ENCODE results near the gene MAPKBP1.

The MAPKBP1 gene

DNA sequence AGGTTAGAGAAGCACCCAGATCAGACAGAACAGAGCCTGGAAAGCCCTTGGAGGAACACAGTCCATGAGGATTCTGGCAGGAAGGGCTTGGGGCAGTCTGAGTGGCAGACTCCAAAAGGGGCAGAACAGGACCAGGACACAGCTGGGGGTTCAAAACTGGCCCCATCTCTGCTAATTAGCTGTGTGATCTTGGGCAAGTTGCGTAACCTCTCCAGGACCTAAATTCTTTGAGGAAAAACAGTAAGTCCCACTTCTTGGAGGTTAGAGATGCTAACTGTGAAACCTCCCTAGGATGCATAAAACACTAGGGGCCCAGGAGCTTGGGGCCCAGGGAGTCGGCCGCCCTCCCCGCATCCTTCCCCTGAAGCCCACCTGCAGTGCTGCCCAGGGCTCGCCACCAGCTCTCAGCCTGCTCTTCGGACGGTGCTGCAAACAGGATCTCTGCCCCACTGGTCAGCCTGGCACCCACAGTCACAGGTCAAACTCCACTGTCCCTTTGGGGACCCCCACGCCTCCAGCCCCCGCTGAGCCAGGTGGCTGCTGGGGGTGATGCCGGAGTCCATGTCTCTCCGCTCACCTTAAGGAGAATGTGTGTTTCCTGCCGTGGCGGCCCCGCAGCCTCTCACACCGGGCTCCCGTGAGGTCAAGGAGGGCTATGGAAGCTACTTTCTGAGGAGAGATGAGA is 76.3 kb downstream of the MAPKBP1 start:
- no peak for DNase-seq

DNA sequence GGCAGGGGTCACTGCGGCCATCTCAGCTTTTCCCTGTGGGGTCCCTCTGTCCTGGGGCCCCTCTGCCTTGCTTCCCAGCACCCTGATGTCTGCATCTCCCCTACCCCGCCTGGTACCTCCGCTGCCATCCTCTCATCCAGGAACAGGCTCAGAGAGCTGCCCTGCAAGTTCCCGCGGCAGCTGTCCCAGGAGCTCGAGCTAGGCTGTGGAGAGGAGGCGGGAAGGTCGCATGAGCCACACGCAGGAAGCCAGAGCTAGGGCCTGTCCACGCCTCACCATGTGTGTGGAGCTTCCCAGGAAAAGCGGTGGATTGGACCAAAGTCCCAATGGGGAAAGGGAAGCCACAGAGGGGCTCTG is 76.9 kb downstream of the MAPKBP1 start:
- no peak for DNase-seq

DNA sequence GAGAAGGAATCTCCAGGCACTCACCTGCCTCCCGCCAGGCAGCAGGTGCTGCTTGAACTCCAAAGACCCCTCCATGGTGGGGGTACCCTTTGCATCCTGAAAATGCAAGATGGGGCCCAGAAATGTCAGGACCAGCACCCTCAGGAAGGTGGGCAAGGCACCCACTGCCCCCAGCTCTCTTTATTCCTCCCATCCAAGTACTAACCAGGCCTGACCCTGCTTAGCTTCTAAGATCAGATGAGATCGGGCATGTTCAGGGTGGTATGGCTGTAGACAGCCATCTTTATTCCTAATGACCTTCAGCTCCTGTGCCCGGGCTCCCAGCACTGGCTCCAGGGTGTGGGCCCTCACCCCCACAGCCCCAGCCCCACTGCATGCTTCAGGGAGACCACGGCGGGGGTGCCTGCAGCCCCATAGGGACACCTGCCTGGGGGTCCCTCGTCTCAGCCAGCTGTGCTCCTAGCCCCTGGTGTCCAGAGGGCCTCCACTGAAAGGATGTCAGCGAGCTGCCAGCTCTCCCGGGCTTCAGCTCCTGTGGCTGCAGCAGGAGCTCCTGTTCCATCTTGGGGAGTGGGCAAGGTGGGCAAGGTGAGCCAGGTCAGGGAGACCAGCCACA is 77.6 kb downstream of the MAPKBP1 start:
- no peak for DNase-seq

- DNase-seq = no peak
Measured at GRCh38 chr15:41852736-41853590, 78.7 kb downstream of the MAPKBP1 start.

DNA sequence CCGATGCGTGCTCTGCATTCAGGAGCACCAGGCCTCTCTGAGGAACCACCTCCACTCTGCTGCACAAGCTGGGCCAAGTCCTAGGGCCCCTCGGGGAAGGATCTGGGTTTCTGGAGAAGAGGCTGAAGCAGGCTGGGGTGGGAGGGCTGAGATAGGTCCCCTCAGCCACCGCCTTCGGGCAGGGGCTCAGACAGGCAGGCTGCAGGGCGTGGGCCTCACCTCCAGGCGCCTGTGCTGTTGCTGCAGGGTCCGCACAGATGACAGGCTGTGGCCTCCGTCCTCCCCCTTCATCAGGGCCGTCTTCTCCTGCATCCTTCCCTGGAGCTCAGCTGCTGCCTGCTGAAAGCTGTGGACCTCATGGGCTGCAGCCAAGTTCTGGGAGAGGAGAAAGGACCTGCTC is 79.5 kb downstream of the MAPKBP1 start:
- DNase-seq = no peak

DNA sequence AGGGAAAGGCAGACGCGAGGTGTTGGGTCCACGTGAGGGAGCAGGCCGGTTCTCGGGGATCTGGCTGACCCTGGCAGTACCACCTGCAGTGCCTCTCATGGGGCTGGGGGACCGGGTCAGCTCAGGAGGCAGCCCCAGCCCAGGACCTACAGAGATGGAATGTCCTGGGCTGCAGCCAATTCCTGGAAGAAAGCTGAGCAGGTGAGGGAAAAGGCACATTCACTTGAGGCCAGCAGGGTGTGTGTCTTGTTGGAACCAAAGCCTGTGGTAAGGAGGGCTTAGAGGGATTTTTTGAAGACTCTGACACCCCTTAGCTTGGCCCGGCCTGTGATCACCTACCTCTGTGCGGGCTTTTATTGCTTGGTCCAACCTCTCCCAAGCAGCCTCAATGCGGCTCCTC is 80.2 kb downstream of the MAPKBP1 start:
- no peak for DNase-seq

- DNase-seq = no peak
Measured at GRCh38 chr15:41855261-41855961, 81.1 kb downstream of the MAPKBP1 start.

DNA sequence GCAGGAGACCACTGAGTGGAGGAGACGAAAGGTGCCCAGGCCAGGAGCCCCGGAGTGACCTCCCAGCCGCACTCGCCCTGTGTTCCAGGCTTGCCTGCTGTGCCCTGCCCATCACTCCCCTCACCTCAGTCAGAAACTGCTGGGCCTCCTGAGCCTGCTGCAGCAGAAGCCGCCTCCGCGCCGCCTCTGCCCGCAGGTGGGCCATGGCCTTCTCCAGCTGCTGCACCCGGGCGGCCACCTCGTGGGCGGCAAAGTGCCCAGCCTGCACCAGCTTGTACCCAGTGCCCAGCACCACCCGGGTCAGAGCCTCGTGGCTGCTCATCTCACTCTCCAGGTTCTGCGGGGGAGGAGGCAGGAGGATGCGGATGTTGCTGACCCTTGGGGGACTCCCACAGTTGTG is 82.0 kb downstream of the MAPKBP1 start:
- no peak for DNase-seq

GRCh38 chr15:41856716-41857115 is 82.4 kb downstream of the MAPKBP1 start:
- no peak for DNase-seq

DNA sequence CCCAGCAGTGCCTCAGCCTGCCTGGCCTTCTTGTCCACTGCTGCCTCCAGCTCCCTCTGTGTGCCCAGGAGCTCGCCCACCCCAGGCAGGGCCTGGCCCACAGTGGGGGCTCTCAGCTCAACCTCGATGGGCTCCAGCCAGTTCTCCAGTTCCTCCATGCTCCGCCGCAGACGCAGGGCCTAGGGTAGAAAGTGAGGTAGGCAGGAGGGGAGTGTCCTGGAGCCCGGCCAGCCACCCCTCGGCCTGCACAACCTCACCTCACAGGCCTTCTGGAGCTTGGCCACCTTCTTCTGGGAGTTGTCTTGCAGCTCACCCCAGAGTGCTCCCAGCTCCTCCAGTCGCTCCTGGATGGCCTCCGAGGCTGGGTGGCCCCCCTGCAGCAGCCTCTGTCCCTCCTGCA is 83.0 kb downstream of the MAPKBP1 start:
- no peak for DNase-seq

DNA sequence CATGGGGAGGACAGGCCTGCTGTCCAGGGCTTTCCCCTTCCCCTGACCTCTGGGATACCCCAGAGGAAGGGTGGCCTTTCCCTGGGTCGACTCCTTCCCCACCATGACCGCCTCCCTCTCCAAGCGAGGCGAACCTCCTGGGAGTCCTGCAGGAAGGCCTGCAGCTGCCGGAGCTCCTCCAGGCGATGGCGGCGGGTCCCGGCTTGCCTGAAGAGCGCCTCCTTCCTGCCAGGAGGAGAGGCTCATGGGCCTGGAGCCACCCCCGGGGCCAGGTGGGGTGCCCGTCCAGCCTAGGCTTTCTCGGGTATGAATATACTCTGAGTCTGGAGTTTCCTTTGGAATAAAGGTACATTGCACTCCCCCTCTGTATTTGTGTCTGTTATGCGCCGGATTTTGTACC is 84.5 kb downstream of the MAPKBP1 start:
- DNase-seq = no peak

DNA sequence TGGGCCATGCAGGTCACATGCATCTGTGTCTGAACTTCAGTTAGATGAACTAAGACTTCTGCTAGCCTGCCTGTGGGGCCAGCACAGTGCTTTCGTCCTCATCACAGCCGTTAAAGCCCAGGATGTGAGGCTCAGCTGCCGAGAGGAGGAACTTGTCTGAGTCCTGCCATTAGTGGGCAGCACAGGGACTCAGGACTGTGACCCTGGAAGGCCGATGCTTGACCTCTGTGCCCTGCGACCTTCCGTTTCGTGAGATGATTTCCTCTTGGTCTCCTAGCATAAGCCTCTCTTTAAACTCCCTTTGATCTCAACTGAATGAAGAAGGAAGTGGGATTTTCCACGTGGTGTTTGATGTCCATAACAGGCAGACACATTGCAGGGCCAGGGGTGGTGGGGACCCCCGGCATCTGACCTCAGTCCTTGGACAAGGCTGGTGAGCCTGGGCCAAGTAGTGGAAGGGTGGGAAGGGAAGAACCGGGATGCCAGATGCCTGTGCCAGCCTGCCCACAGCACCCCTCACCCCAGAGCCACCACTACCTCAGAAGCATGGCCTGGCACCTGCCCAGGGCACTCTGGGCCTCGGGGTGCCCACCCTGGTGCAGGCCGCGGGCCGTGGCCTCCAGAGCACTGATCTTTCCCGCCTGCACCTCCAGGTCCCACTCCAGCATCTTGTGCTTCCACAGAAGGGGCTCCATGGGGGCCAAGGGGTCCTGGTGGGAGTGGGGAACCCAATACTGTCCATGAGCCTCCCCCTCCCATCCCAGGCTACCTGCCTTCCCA is 86.0 kb downstream of the MAPKBP1 start:
- DNase-seq = no peak

GRCh38 chr15:41861736-41862356 is 87.6 kb downstream of the MAPKBP1 start:
- no peak for DNase-seq

- DNase-seq = no peak
Measured at GRCh38 chr15:41862515-41863116, 88.3 kb downstream of the MAPKBP1 start.

- DNase-seq = no peak
Measured at GRCh38 chr15:41865490-41866055, 91.3 kb downstream of the MAPKBP1 start.

GRCh38 chr15:41866263-41866703 is 92.0 kb downstream of the MAPKBP1 start:
- DNase-seq = no peak

- DNase-seq = no peak
Measured at GRCh38 chr15:41866872-41867579, 92.7 kb downstream of the MAPKBP1 start.

- DNase-seq = no peak
Measured at GRCh38 chr15:41868321-41868720, 94.0 kb downstream of the MAPKBP1 start.

DNA sequence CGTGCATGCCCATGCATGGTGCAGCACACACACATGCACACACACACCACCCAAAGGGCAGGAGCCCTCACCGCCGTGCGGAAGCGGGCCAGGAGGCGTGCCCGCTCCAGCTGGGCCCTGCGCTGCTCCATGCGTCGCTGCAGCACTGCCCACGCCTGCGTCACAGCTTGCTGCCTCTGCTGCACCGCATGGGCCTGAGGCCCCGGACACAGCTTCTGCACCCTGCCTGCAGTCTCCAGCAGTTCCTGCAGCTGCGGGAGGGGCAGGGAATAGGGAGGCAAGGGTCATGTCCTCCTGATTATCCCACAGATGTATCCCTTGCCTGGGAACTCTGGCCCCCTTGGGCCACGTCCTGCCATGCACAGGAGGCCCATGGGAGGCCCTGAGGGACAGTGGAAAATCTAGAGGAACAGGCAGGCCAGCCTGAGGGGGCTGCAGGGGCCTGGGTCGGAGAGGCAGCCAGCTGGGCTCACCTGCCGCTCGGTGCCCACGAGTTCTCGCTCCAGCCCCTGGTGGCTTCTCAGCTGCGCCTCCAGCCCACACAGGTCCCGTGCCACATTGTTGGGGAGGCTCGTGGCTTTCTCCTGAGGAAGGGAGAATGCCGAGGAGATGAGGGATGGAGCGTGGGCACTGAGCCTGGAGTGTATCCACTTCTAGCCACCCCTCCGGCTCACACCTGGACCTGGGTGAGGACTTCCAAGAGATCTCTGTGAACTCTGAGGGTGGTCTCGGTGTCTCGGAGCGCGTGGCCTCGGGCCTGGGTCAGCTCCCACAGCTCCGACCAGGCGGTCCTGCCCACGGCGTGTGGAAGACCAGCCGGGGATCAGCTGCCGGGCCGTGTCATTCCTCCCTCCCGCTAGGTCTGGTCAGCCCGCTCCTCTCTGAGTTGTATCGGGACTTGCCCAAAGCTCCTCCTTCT is 95.7 kb downstream of the MAPKBP1 start:
- DNase-seq = no peak
